MM.1S (cell line): ENCODE results near the gene SEMG1.

Experiments
- DNase-seq: peaks from one replicate; pipeline ENCODE4 v3.0.0-alpha.2; 2015
- H2AFZ ChIP-seq: fragments of 300-600 bp; sonication (generic); 2 replicates; pipeline ENCODE4 v1.6.0; 2016; ENCODE audit warnings: antibody characterized with exemption, low read length
- H3F3A ChIP-seq: fragments of 300-600 bp; sonication (generic); 2 replicates; pipeline ENCODE4 v1.6.1; 2016; ENCODE audit warnings: mild to moderate bottlenecking, antibody characterized with exemption, low read length, moderate library complexity, mixed read lengths; ENCODE audit not compliant: insufficient read depth
- H3K27ac ChIP-seq: fragments of 300-600 bp; sonication (generic); 2 replicates; pipeline ENCODE4 v1.5.1; 2016; ENCODE audit warnings: mild to moderate bottlenecking, low read length
- H3K27me3 ChIP-seq: fragments of 300-600 bp; sonication (generic); replicated peaks from 2 replicates; pipeline ENCODE4 v1.6.0; 2016; ENCODE audit warnings: low read length; ENCODE audit not compliant: insufficient read depth
- H3K36me3 ChIP-seq: fragments of 300-600 bp; sonication (generic); replicated peaks from 2 replicates; pipeline ENCODE4 v1.6.1; 2016; ENCODE audit warnings: mild to moderate bottlenecking, low read length, mixed read lengths; ENCODE audit not compliant: insufficient read depth
- H3K4me1 ChIP-seq: fragments of 300-600 bp; sonication (generic); 2 replicates; pipeline ENCODE4 v1.6.1; 2016; ENCODE audit warnings: low read length, mixed read lengths
- H3K4me2 ChIP-seq: fragments of 300-600 bp; sonication (generic); 2 replicates; pipeline ENCODE4 v1.6.0; 2016; ENCODE audit warnings: low read depth, low read length
- H3K4me3 ChIP-seq: fragments of 300-600 bp; sonication (generic); 2 replicates; pipeline ENCODE4 v1.5.1; 2016; ENCODE audit warnings: low read length, mixed read lengths
- H3K79me2 ChIP-seq: fragments of 300-600 bp; sonication (generic); 2 replicates; pipeline ENCODE4 v1.6.1; 2016; ENCODE audit warnings: mixed run types, low read length, mixed read lengths
- H3K9ac ChIP-seq: fragments of 300-600 bp; sonication (generic); 2 replicates; pipeline ENCODE4 v1.6.1; 2016; ENCODE audit warnings: low read length, mixed read lengths
- H3K9me2 ChIP-seq: fragments of 300-600 bp; sonication (generic); replicated peaks from 2 replicates; pipeline ENCODE4 v1.6.1; 2016; ENCODE audit warnings: mild to moderate bottlenecking, low read length, mixed read lengths; ENCODE audit not compliant: insufficient read depth
- H3K9me3 ChIP-seq: fragments of 300-600 bp; sonication (generic); replicated peaks from 2 replicates; pipeline ENCODE4 v1.6.1; 2016; ENCODE audit warnings: mild to moderate bottlenecking, low read length, mixed read lengths; ENCODE audit not compliant: insufficient read depth
- H4K20me1 ChIP-seq: fragments of 300-600 bp; sonication (generic); 2 replicates; pipeline ENCODE4 v1.6.1; 2016; ENCODE audit warnings: mild to moderate bottlenecking, low read length, moderate library complexity, mixed read lengths; ENCODE audit not compliant: insufficient read depth
- EZH2 ChIP-seq: fragments of 300-600 bp; sonication (generic); optimal IDR thresholded peaks from 2 replicates; pipeline ENCODE3; 2017; ENCODE audit warnings: low read depth, mild to moderate bottlenecking, antibody characterized with exemption, low read length, mixed read lengths
- EZH2phosphoT487 ChIP-seq: fragments of 300-600 bp; sonication (generic); IDR thresholded peaks from 2 replicates; pipeline ENCODE4 v1.6.1; 2018; ENCODE audit warnings: antibody characterized with exemption, low read length
- TF ChIP-seq, protein P1 (sequence below): fragments of 300-600 bp; sonication (generic); IDR thresholded peaks from 2 replicates; pipeline ENCODE4 v1.5.1; 2016; ENCODE audit warnings: antibody characterized with exemption, low read length, mixed read lengths

The SEMG1 gene

DNA sequence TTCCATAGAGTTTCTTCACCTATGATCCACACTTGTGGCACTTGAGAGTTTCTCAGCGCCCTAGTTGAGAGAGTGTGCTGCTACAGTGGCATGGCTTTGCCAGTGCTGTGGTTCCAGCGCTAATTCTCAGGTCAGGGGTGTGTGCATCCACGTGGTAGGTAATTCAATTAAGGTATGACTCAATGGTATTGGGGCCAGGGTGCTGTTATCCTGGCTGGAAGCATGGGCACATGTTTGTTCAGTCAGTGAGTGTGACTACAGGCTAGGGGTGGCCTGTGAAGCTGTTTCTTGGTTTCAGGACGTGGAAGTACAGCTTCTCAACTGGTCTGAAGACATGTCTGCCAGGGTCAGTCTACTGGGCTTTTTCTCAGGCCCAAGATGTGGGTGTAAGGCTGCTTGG lies 11.3 kb downstream of the SEMG1 start:
- H3K9me2 ChIP-seq, result no peaks in the 10 kb centered on the region
- no peak overlapping the region for H3K4me3 ChIP-seq
- H3K36me3 ChIP-seq, result no peaks in the 10 kb centered on the region
- H3K9ac ChIP-seq, result no peak overlapping the region
- H3K27me3 ChIP-seq, result no peaks in the 10 kb centered on the region
- no peak overlapping the region for H3K27ac ChIP-seq
- H3K9me3 ChIP-seq, result no peaks in the 10 kb centered on the region
- H3K4me2 ChIP-seq, result no peak overlapping the region
- TF ChIP-seq, protein P1, sequence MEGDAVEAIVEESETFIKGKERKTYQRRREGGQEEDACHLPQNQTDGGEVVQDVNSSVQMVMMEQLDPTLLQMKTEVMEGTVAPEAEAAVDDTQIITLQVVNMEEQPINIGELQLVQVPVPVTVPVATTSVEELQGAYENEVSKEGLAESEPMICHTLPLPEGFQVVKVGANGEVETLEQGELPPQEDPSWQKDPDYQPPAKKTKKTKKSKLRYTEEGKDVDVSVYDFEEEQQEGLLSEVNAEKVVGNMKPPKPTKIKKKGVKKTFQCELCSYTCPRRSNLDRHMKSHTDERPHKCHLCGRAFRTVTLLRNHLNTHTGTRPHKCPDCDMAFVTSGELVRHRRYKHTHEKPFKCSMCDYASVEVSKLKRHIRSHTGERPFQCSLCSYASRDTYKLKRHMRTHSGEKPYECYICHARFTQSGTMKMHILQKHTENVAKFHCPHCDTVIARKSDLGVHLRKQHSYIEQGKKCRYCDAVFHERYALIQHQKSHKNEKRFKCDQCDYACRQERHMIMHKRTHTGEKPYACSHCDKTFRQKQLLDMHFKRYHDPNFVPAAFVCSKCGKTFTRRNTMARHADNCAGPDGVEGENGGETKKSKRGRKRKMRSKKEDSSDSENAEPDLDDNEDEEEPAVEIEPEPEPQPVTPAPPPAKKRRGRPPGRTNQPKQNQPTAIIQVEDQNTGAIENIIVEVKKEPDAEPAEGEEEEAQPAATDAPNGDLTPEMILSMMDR, result no peak
- TF ChIP-seq EZH2, result no peak
- no peaks in the 10 kb centered on the region for H3K79me2 ChIP-seq
- no peak for DNase-seq
- H3K4me1 ChIP-seq, result no peaks in the 10 kb centered on the region
- no peaks in the 10 kb centered on the region for H3F3A ChIP-seq
- no peak overlapping the region for H2AFZ ChIP-seq
- no peaks in the 10 kb centered on the region for H4K20me1 ChIP-seq

DNA sequence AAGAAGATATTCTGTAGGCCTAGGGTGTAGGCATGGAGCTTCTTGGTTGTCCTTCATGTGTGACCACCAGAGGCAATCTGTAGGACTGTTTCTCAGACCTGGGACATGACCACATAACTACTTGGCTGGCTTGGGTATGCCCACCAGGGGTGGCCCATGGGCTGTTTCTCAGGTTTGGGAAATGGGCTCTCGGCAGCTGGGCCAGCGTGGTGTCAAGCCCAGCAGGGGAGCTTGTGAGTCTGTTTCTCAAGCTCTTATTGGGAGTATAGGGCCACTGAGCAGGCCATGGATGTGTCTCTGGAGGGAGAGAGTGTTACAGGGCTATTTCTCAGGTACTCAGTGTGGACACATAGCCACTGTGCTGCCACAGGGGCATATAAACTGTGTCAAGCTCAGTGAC lies 11.8 kb downstream of the SEMG1 start:
- Histone ChIP-seq H3K27ac (no peak overlapping the region), H3K9ac (no peak overlapping the region), H3K4me1 (no peaks in the 10 kb centered on the region), H3K9me3 (no peaks in the 10 kb centered on the region), H3F3A (no peaks in the 10 kb centered on the region), H3K79me2 (no peaks in the 10 kb centered on the region), H4K20me1 (no peaks in the 10 kb centered on the region), H3K27me3 (no peaks in the 10 kb centered on the region), H3K4me2 (no peak overlapping the region), H2AFZ (no peak overlapping the region), H3K9me2 (no peaks in the 10 kb centered on the region), H3K36me3 (no peaks in the 10 kb centered on the region), H3K4me3 (no peak overlapping the region)
- no peak for DNase-seq
- TF ChIP-seq EZH2phosphoT487 (no peak), EZH2 (no peak)
- TF ChIP-seq, protein P1, result no peak

DNA sequence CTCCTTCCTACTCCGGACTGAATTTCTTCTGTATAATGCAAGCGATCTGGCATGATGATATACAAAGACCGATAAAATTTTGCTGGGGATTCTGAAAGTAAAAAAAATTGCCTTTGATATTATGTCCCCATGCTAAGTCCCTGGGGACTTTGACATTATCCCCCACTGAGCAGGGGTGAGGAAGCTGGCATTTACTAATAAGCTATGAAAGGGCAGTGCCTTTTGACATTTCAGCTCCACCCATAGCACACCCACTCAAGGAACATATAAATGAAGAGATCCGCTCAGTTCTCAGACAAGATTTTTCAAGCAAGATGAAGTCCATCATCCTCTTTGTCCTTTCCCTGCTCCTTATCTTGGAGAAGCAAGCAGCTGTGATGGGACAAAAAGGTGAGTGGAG lies 14.2 kb downstream of the SEMG1 start, which contains the start of gene SEMG2:
Gene SEMG2 (plus strand): TSS at position 298 of the 400 bp plus-strand sequence. CDS start 17 bp downstream, at position 315.
- DNase-seq, result no peak
- TF ChIP-seq EZH2phosphoT487 (no peak), EZH2 (no peak)
- TF ChIP-seq, protein P1, result no peak
- Histone ChIP-seq H3K4me1 (no peaks in the 10 kb centered on the region), H3K36me3 (no peaks in the 10 kb centered on the region), H3K27me3 (no peaks in the 10 kb centered on the region), H3K79me2 (no peaks in the 10 kb centered on the region), H4K20me1 (no peaks in the 10 kb centered on the region), H3K27ac (no peak within 1 kb of the TSS), H3K4me3 (no peak within 1 kb of the TSS), H3F3A (no peaks in the 10 kb centered on the region), H3K9ac (no peak within 1 kb of the TSS), H3K4me2 (no peak within 1 kb of the TSS), H2AFZ (no peak within 1 kb of the TSS), H3K9me2 (no peaks in the 10 kb centered on the region), H3K9me3 (no peaks in the 10 kb centered on the region)
